Neural cell (in vitro differentiated cells): Measurements from ENCODE around the gene DSTN. TPM values are rescaled to one million over a fixed set of nuclear protein-coding genes. Genes with fewer than 3 reads are reported as not detected.

Experiments
- H2AFZ ChIP-seq: fragments of 200-600, 300-800 bp; sonication (generic), shearing (Covaris generic); 2 replicates; pipeline ENCODE4 v1.6.0; 2014; ENCODE audit warnings: low read depth, mild to moderate bottlenecking, antibody characterized with exemption, low read length, moderate library complexity
- H3F3A ChIP-seq: fragments of 200-600 bp; shearing (Covaris generic); 2 replicates; pipeline ENCODE4 v1.6.1; 2016; ENCODE audit warnings: mild to moderate bottlenecking, moderate library complexity, mixed read lengths, antibody characterized with exemption, low read length; ENCODE audit not compliant: insufficient read depth, poor library complexity, severe bottlenecking
- H3K27ac ChIP-seq: fragments of 200-600, 300-800 bp; sonication (generic), shearing (Covaris generic); 2 replicates; pipeline ENCODE4 v1.5.1; 2014; ENCODE audit warnings: mild to moderate bottlenecking, low read length, moderate library complexity
- H3K27me3 ChIP-seq: fragments of 300-800, 200-600 bp; sonication (generic), shearing (Covaris generic); 2 replicates; pipeline ENCODE4 v1.6.0; 2014; ENCODE audit warnings: mild to moderate bottlenecking, low read depth, low read length, moderate library complexity; ENCODE audit not compliant: insufficient read depth
- H3K36me3 ChIP-seq: fragments of 300-800, 200-600 bp; sonication (generic), shearing (Covaris generic); 2 replicates; pipeline ENCODE4 v1.5.1; 2014; ENCODE audit warnings: mild to moderate bottlenecking, antibody characterized with exemption, low read length, moderate library complexity; ENCODE audit not compliant: insufficient read depth
- H3K4me2 ChIP-seq: fragments of 300-800, 200-600 bp; sonication (generic), shearing (Covaris generic); 2 replicates; pipeline ENCODE4 v1.6.0; 2014; ENCODE audit warnings: mild to moderate bottlenecking, low read length
- H3K4me3 ChIP-seq: fragments of 300-800, 200-600 bp; sonication (generic), shearing (Covaris generic); 2 replicates; pipeline ENCODE4 v1.5.1; 2014; ENCODE audit warnings: mild to moderate bottlenecking, low read length, moderate library complexity
- H3K79me2 ChIP-seq: fragments of 200-600 bp; shearing (Covaris generic); replicated peaks from 2 replicates; pipeline ENCODE4 v1.6.0; 2014; ENCODE audit warnings: mild to moderate bottlenecking, low read length, moderate library complexity; ENCODE audit not compliant: insufficient read depth
- H3K9ac ChIP-seq: fragments of 300-800, 200-600 bp; sonication (generic), shearing (Covaris generic); 2 replicates; pipeline ENCODE4 v1.6.1; 2016; ENCODE audit warnings: mild to moderate bottlenecking, low read length, mixed read lengths
- H3K9me2 ChIP-seq: fragments of 200-600 bp; shearing (Covaris generic); 2 replicates; pipeline ENCODE4 v1.6.1; 2016; ENCODE audit warnings: mild to moderate bottlenecking, low read length, mixed read lengths; ENCODE audit not compliant: insufficient read depth
- H3K9me3 ChIP-seq: fragments of 200-600, 300-800 bp; sonication (generic), shearing (Covaris generic); 2 replicates; pipeline ENCODE4 v1.6.1; 2016; ENCODE audit warnings: mild to moderate bottlenecking, mixed run types, low read length, moderate library complexity, mixed read lengths
- H4K20me1 ChIP-seq: fragments of 200-600 bp; shearing (Covaris generic); 2 replicates; pipeline ENCODE4 v1.6.1; 2016; ENCODE audit warnings: mild to moderate bottlenecking, mixed run types; ENCODE audit not compliant: insufficient read depth
- EP300 ChIP-seq: fragments of 450-650 bp; conservative IDR thresholded peaks from 2 replicates; pipeline ENCODE4 v1.6.1; 2014; ENCODE audit warnings: antibody characterized with exemption, mild to moderate bottlenecking, moderate library complexity; ENCODE audit not compliant: poor library complexity, severe bottlenecking
- EZH2 ChIP-seq: fragments of 200-600, 300-800 bp; shearing (Covaris generic), sonication (generic); IDR thresholded peaks from 2 replicates; pipeline ENCODE4 v1.6.1; 2014; ENCODE audit warnings: antibody characterized with exemption, low read length, borderline replicate concordance, mild to moderate bottlenecking; ENCODE audit not compliant: insufficient read depth, poor library complexity, severe bottlenecking
- MXI1 ChIP-seq: fragments of 450-650 bp; conservative IDR thresholded peaks from 2 replicates; pipeline ENCODE4 v1.6.1; 2014; ENCODE audit warnings: antibody characterized with exemption, mild to moderate bottlenecking; ENCODE audit not compliant: poor library complexity, severe bottlenecking
- POLR2AphosphoS5 ChIP-seq: IDR thresholded peaks from 2 replicates; pipeline ENCODE4 v1.6.1; 2012
- RAD21 ChIP-seq: fragments of 450-650 bp; conservative IDR thresholded peaks from 2 replicates; pipeline ENCODE4 v1.6.1; 2014; ENCODE audit warnings: antibody characterized with exemption, mild to moderate bottlenecking, moderate library complexity
- SMC3 ChIP-seq: fragments of 450-650 bp; conservative IDR thresholded peaks from 2 replicates; pipeline ENCODE4 v1.6.1; 2014; ENCODE audit warnings: antibody characterized with exemption, mild to moderate bottlenecking, moderate library complexity; ENCODE audit not compliant: poor library complexity
- TAF1 ChIP-seq: IDR thresholded peaks from 2 replicates; pipeline ENCODE4 v1.6.1; 2012; ENCODE audit warnings: low read depth
- polyA plus RNA-seq: library from polyadenylated mRNA; depleted of rRNA; stranded (reverse); fragments of >200 nt; gene quantifications from 2 replicates; pipeline ENCODE4 v1.2.3, GENCODE V29; 2014
- TF ChIP-seq, protein P1 (sequence below): IDR thresholded peaks from 2 replicates; pipeline ENCODE4 v1.6.1; 2012; ENCODE audit warnings: borderline replicate concordance
- TF ChIP-seq, protein P2 (sequence below): fragments of 450-650 bp; IDR thresholded peaks from 2 replicates; pipeline ENCODE4 v1.5.1; 2014; ENCODE audit warnings: antibody characterized with exemption, mild to moderate bottlenecking, moderate library complexity; ENCODE audit not compliant: poor library complexity, severe bottlenecking

Gene DSTN
- polyA plus RNA-seq, 1 donor from 2014 or later = 276 TPM

DNA sequence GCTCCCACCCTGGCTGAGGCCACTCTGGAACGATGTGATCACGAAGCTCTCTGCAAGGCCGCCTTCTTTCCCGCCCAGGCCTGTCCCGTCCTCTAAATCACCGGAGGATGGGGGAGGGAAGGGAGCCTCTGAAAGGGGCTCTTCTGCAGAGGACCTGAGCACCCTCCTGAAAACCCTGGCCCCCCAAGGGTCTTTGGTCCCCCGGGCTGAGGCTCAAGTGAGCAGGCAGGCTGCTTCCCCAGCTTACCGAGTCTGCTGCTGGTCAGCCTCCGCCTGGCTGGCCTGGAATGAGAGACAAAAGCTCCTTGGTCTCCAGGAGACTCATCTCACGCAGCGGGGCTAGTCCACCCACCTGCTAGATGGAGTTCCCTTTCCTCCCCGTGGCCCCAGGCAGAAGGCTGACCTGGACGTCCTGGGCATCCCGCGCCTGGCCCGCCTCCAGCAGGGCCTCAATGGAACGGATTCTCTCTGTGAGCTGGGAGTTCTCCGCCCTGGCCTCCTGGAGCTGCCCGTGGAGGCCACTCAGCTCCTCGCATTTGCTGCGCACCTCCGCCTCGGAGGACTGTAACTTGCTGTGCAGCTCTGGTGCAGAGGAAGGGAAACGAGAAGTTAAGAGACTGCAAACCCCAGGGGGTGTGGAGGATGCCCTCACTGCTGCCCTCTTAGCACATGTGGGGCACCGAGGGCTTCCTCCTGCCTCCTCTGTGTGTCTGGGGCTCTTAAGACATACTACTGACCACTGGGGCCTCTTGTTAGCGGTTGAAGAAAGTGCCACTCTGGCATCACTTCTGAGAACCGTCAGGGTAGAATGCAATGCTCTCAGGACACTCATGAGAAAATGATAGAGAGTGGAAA, 57.5 kb downstream of the DSTN start:
- H3F3A ChIP-seq = no peaks in the 10 kb centered on the region
- no peak overlapping the region for H3K9ac ChIP-seq
- no peak overlapping the region for H3K4me2 ChIP-seq
- no peaks in the 10 kb centered on the region for H3K9me2 ChIP-seq
- no peaks in the 10 kb centered on the region for H3K36me3 ChIP-seq
- no peaks in the 10 kb centered on the region for H3K79me2 ChIP-seq
- H2AFZ ChIP-seq = no peak overlapping the region
- no peaks in the 10 kb centered on the region for H3K27me3 ChIP-seq
- no peaks in the 10 kb centered on the region for H4K20me1 ChIP-seq
- TF ChIP-seq EP300 = no peak
- TF ChIP-seq, protein P1, sequence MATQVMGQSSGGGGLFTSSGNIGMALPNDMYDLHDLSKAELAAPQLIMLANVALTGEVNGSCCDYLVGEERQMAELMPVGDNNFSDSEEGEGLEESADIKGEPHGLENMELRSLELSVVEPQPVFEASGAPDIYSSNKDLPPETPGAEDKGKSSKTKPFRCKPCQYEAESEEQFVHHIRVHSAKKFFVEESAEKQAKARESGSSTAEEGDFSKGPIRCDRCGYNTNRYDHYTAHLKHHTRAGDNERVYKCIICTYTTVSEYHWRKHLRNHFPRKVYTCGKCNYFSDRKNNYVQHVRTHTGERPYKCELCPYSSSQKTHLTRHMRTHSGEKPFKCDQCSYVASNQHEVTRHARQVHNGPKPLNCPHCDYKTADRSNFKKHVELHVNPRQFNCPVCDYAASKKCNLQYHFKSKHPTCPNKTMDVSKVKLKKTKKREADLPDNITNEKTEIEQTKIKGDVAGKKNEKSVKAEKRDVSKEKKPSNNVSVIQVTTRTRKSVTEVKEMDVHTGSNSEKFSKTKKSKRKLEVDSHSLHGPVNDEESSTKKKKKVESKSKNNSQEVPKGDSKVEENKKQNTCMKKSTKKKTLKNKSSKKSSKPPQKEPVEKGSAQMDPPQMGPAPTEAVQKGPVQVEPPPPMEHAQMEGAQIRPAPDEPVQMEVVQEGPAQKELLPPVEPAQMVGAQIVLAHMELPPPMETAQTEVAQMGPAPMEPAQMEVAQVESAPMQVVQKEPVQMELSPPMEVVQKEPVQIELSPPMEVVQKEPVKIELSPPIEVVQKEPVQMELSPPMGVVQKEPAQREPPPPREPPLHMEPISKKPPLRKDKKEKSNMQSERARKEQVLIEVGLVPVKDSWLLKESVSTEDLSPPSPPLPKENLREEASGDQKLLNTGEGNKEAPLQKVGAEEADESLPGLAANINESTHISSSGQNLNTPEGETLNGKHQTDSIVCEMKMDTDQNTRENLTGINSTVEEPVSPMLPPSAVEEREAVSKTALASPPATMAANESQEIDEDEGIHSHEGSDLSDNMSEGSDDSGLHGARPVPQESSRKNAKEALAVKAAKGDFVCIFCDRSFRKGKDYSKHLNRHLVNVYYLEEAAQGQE = no peak
- no peak for TF ChIP-seq SMC3
- TF ChIP-seq RAD21 = no peak
- TF ChIP-seq, protein P2, sequence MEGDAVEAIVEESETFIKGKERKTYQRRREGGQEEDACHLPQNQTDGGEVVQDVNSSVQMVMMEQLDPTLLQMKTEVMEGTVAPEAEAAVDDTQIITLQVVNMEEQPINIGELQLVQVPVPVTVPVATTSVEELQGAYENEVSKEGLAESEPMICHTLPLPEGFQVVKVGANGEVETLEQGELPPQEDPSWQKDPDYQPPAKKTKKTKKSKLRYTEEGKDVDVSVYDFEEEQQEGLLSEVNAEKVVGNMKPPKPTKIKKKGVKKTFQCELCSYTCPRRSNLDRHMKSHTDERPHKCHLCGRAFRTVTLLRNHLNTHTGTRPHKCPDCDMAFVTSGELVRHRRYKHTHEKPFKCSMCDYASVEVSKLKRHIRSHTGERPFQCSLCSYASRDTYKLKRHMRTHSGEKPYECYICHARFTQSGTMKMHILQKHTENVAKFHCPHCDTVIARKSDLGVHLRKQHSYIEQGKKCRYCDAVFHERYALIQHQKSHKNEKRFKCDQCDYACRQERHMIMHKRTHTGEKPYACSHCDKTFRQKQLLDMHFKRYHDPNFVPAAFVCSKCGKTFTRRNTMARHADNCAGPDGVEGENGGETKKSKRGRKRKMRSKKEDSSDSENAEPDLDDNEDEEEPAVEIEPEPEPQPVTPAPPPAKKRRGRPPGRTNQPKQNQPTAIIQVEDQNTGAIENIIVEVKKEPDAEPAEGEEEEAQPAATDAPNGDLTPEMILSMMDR = no peak
- no peak for TF ChIP-seq TAF1
- TF ChIP-seq POLR2AphosphoS5 = no peak
- TF ChIP-seq MXI1 = no peak
- TF ChIP-seq EZH2 = no peak
- H3K4me3 ChIP-seq = no peak overlapping the region
- H3K9me3 ChIP-seq = no peaks in the 10 kb centered on the region
- H3K27ac ChIP-seq = no peak overlapping the region

DNA sequence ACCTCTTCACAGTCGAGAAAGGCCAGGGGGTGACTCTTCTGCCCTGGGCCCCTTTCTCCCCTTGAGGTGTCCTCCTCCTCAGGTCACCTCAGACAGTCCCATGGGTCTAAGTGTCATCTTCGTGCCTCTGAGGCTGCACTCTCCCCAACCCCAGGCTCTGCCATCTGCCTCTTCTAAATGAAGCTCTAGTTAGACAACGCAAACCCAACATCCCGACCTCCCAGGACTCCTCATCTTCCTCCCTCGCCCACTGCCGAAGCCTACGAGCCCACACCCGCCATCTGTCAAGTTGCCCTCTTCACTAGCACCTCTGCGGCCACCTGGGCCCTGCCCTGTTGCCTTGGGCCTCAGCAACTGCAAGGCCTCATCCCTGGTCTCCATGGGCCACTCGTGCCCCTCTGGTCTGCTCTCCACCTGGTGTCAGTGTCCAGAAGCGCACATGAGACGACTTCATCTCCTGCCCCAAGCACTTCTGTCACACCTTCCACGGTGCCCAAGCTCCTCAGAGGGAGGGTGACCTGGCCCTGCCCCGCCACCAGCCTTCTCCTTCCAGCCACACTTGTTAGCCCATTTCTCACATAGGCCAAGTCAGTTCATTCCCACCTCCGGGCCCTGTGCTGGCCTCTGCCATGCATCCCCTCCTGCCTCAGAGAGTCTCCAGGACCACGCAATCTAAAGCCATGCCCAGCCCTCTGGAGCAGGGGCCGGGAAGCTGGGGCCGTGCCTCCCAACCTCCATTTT, 58.4 kb downstream of the DSTN start:
- no peaks in the 10 kb centered on the region for H4K20me1 ChIP-seq

More for the DNA sequence above, 58.4 kb downstream of the DSTN start:
- Histone ChIP-seq H3K4me3 (no peak overlapping the region), H3K36me3 (no peaks in the 10 kb centered on the region), H3K9me2 (no peaks in the 10 kb centered on the region), H3F3A (no peaks in the 10 kb centered on the region), H3K9ac (no peak overlapping the region), H3K9me3 (no peaks in the 10 kb centered on the region), H3K79me2 (no peaks in the 10 kb centered on the region), H2AFZ (no peak overlapping the region), H3K4me2 (no peak overlapping the region), H3K27ac (no peak overlapping the region), H3K27me3 (no peaks in the 10 kb centered on the region)
- TF ChIP-seq EP300 (no peak), SMC3 (no peak), MXI1 (no peak), RAD21 (no peak), EZH2 (no peak), POLR2AphosphoS5 (no peak), TAF1 (no peak)
- TF ChIP-seq, protein P2 = no peak
- TF ChIP-seq, protein P1 = no peak
